IPS-18c (cell line): ENCODE results near the gene ANTXR1.
A peak's percentile ranks its signal among the peaks of the same experiment; 100 is the strongest.

Source experiments
- H3K4me3 ChIP-seq: 2 replicates; pipeline ENCODE4 v1.7.0; 2013; ENCODE audit warnings: low read depth, mild to moderate bottlenecking, low read length, moderate library complexity; ENCODE audit not compliant: insufficient read depth
- H3K9me3 ChIP-seq: one replicate; pipeline ENCODE4 v1.6.1; 2013; ENCODE audit warnings: mild to moderate bottlenecking, low read length, moderate library complexity; ENCODE audit not compliant: control insufficient read depth, insufficient read depth

The ANTXR1 gene

GRCh38 chr2:69013142-69013839 lies at the start of gene ANTXR1:
Gene ANTXR1 (plus strand): TSS chr2:69013179. CDS start chr2:69013500, 321 bp downstream.
- Histone ChIP-seq H3K4me3 (peak within 1 kb of the TSS; percentile 93), H3K9me3 (no peaks in the 10 kb centered on the region)

GRCh38 chr2:68964282-68964681 lies 48.7 kb upstream of the ANTXR1 start:
- Histone ChIP-seq H3K4me3 (no peak overlapping the region), H3K9me3 (no peaks in the 10 kb centered on the region)

GRCh38 chr2:68968221-68968620 lies 44.8 kb upstream of the ANTXR1 start:
- Histone ChIP-seq H3K4me3 (no peak overlapping the region), H3K9me3 (no peaks in the 10 kb centered on the region)

GRCh38 chr2:68969736-68970490 lies 43.1 kb upstream of the ANTXR1 start:
- H3K9me3 ChIP-seq: no peaks in the 10 kb centered on the region

GRCh38 chr2:68970566-68971265 lies 42.3 kb upstream of the ANTXR1 start:
- Histone ChIP-seq H3K9me3 (no peaks in the 10 kb centered on the region), H3K4me3 (no peak overlapping the region)

More at GRCh38 chr2:68969736-68970490, 43.1 kb upstream of the ANTXR1 start:
- H3K4me3 ChIP-seq: no peak overlapping the region

GRCh38 chr2:68971591-68972231 lies 41.3 kb upstream of the ANTXR1 start:
- no peaks in the 10 kb centered on the region for H3K9me3 ChIP-seq
- no peak overlapping the region for H3K4me3 ChIP-seq

- no peaks in the 10 kb centered on the region for H3K9me3 ChIP-seq
- no peak within 1 kb of the TSS for H3K4me3 ChIP-seq
These were observed 38.7 kb upstream of the ANTXR1 start, which contains the start of gene GKN1 for GRCh38 chr2:68974251-68974650. Gene GKN1 (plus strand): TSS chr2:68974636. CDS start chr2:68974678, 42 bp downstream.

GRCh38 chr2:68974946-68975665 lies 37.9 kb upstream of the ANTXR1 start:
- H3K9me3 ChIP-seq: no peaks in the 10 kb centered on the region
- no peak overlapping the region for H3K4me3 ChIP-seq

GRCh38 chr2:68975844-68976243 lies 37.1 kb upstream of the ANTXR1 start:
- no peak overlapping the region for H3K4me3 ChIP-seq
- H3K9me3 ChIP-seq: no peaks in the 10 kb centered on the region

- H3K4me3 ChIP-seq: no peak overlapping the region
- H3K9me3 ChIP-seq: no peaks in the 10 kb centered on the region
These were observed 35.5 kb upstream of the ANTXR1 start for GRCh38 chr2:68977453-68977852.

- Histone ChIP-seq H3K4me3 (no peak overlapping the region), H3K9me3 (no peaks in the 10 kb centered on the region)
These were observed 34.9 kb upstream of the ANTXR1 start for GRCh38 chr2:68978098-68978497.

- Histone ChIP-seq H3K4me3 (no peak overlapping the region), H3K9me3 (no peaks in the 10 kb centered on the region)
These were observed 32.0 kb upstream of the ANTXR1 start for GRCh38 chr2:68980956-68981355.

- Histone ChIP-seq H3K9me3 (no peaks in the 10 kb centered on the region), H3K4me3 (no peak overlapping the region)
These were observed 25.9 kb upstream of the ANTXR1 start for GRCh38 chr2:68987021-68987503.

- H3K9me3 ChIP-seq: no peaks in the 10 kb centered on the region
- H3K4me3 ChIP-seq: no peak overlapping the region
These were observed 23.9 kb upstream of the ANTXR1 start for GRCh38 chr2:68989035-68989434.

- H3K9me3 ChIP-seq: no peaks in the 10 kb centered on the region
- no peak overlapping the region for H3K4me3 ChIP-seq
These were observed 20.6 kb upstream of the ANTXR1 start for GRCh38 chr2:68992341-68992740.

GRCh38 chr2:68992933-68993332 lies 20.0 kb upstream of the ANTXR1 start:
- Histone ChIP-seq H3K4me3 (no peak overlapping the region), H3K9me3 (no peaks in the 10 kb centered on the region)

- no peak overlapping the region for H3K4me3 ChIP-seq
- no peaks in the 10 kb centered on the region for H3K9me3 ChIP-seq
These were observed 19.3 kb upstream of the ANTXR1 start for GRCh38 chr2:68993660-68994059.
